Mesothelial cell of epicardium (in vitro differentiated cells): ENCODE results near the gene MAPK11. TPM values are rescaled to one million over a fixed set of nuclear protein-coding genes. Genes with fewer than 3 reads are reported as not detected.

Experiments
- DNase-seq, 2 experiments: peaks; one replicate each; pipeline ENCODE4 v3.0.0; 2021; ENCODE audit warnings: low spot score in 2 of 2; ENCODE audit not compliant: unreplicated experiment in 2 of 2
- H3K27ac Mint-ChIP-seq: 2 replicates; pipeline ENCODE4 v1.8.0; 2021; ENCODE audit warnings: mixed read lengths
- H3K27me3 Mint-ChIP-seq: 2 replicates; pipeline ENCODE4 v1.8.0; 2021; ENCODE audit warnings: low read depth, mixed read lengths
- H3K36me3 Mint-ChIP-seq: 2 replicates; pipeline ENCODE4 v1.8.0; 2021; ENCODE audit warnings: mixed read lengths
- H3K4me1 Mint-ChIP-seq: 2 replicates; pipeline ENCODE4 v1.8.0; 2021; ENCODE audit warnings: mixed read lengths
- H3K4me3 Mint-ChIP-seq: 2 replicates; pipeline ENCODE4 v1.8.0; 2021; ENCODE audit warnings: mild to moderate bottlenecking, moderate library complexity, mixed read lengths
- H3K9me3 Mint-ChIP-seq: 2 replicates; pipeline ENCODE4 v1.8.0; 2021; ENCODE audit warnings: mixed read lengths
- CTCF ChIP-seq: fragments of 200-600 bp; sonication (generic); IDR thresholded peaks from one replicate; pipeline ENCODE4 v1.5.0; 2021; ENCODE audit warnings: antibody characterized with exemption; ENCODE audit not compliant: unreplicated experiment
- total RNA-seq: library from RNA; stranded (reverse); gene quantifications from 3 replicates; pipeline ENCODE4 v1.2.1, GENCODE V29; 2021

MAPK11 gene
- total RNA-seq, 1 donor from 2014 or later = 8.3 TPM

- no peak for DNase-seq
- peaks cover 64% of the 10 kb centered on the region for H3K4me1 Mint-ChIP-seq
- H3K4me3 Mint-ChIP-seq = peak overlapping the region; percentile 55
- H3K27me3 Mint-ChIP-seq = no peaks in the 10 kb centered on the region
- H3K9me3 Mint-ChIP-seq = no peaks in the 10 kb centered on the region
- no peak for TF ChIP-seq CTCF
- peak overlapping the region; percentile 81 for H3K27ac Mint-ChIP-seq
- H3K36me3 Mint-ChIP-seq = no peaks in the 10 kb centered on the region
These were observed 30.6 kb upstream of the MAPK11 start for GRCh38 chr22:50300620-50301257.

- Mint-ChIP-seq H3K36me3 (no peaks in the 10 kb centered on the region), H3K27me3 (no peaks in the 10 kb centered on the region), H3K9me3 (no peaks in the 10 kb centered on the region), H3K4me1 (peaks cover 63% of the 10 kb centered on the region), H3K4me3 (no peak overlapping the region), H3K27ac (no peak overlapping the region)
- no peak for TF ChIP-seq CTCF
- DNase-seq = no peak
These were observed 29.8 kb upstream of the MAPK11 start for GRCh38 chr22:50299785-50300619.

GRCh38 chr22:50298937-50299784 is 29.0 kb upstream of the MAPK11 start:
- no peaks in the 10 kb centered on the region for H3K27me3 Mint-ChIP-seq
- peaks cover 60% of the 10 kb centered on the region for H3K4me1 Mint-ChIP-seq
- DNase-seq = no peak
- peak overlapping the region; percentile 51 for H3K4me3 Mint-ChIP-seq
- H3K9me3 Mint-ChIP-seq = no peaks in the 10 kb centered on the region
- H3K27ac Mint-ChIP-seq = peak overlapping the region; percentile 93
- no peaks in the 10 kb centered on the region for H3K36me3 Mint-ChIP-seq
- TF ChIP-seq CTCF = no peak

GRCh38 chr22:50298266-50298637 is 28.1 kb upstream of the MAPK11 start:
- DNase-seq = no peak
- Mint-ChIP-seq H3K9me3 (no peaks in the 10 kb centered on the region), H3K27me3 (no peaks in the 10 kb centered on the region), H3K4me1 (peaks cover 52% of the 10 kb centered on the region), H3K27ac (peak overlapping the region; percentile 93), H3K4me3 (peak overlapping the region; percentile 31), H3K36me3 (no peaks in the 10 kb centered on the region)
- TF ChIP-seq CTCF = no peak

GRCh38 chr22:50297510-50298265 is 27.5 kb upstream of the MAPK11 start:
- DNase-seq = no peak
- H3K4me1 Mint-ChIP-seq = peaks cover 50% of the 10 kb centered on the region
- no peak overlapping the region for H3K4me3 Mint-ChIP-seq
- TF ChIP-seq CTCF = no peak
- H3K36me3 Mint-ChIP-seq = peaks cover under 1% of the 10 kb centered on the region
- peak overlapping the region; percentile 93 for H3K27ac Mint-ChIP-seq
- H3K27me3 Mint-ChIP-seq = no peaks in the 10 kb centered on the region
- no peaks in the 10 kb centered on the region for H3K9me3 Mint-ChIP-seq
